ENCODE measurements around the gene ACBD6.

DNA sequence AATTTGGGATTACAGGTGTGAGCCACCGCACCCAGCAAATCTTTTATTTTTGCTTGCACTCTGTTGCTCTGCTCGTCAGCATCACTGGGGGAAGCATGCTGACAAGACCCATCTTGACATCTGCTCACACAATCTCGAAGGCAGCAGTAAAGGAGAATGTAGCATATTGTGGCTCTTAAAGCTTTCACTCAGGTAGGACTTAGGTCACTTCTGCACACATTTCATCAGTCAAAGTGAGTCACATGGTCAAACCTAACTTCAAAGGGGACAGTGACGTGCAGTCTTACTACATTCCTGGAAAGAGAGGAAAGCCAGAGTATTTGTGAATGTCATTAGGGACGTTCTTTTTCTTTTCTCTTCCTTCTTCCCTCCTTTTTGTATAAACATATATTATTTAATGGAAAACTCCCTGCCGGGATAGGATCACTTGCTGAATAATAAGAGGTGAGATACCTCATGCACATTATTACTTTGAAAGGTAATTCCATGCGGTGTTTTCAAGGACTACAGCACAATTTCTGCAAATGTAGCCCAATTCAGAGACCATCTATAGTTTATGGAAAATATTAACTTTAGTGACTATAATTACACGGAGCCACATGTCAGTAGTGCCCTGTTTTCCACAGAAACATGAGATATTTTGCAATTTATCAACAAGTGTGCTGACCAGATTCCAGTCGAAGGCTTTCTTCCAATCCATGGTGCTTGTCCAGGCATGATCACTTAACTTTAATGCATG is 19.3 kb upstream of the ACBD6 start:
- TF ChIP-seq, protein P1, sequence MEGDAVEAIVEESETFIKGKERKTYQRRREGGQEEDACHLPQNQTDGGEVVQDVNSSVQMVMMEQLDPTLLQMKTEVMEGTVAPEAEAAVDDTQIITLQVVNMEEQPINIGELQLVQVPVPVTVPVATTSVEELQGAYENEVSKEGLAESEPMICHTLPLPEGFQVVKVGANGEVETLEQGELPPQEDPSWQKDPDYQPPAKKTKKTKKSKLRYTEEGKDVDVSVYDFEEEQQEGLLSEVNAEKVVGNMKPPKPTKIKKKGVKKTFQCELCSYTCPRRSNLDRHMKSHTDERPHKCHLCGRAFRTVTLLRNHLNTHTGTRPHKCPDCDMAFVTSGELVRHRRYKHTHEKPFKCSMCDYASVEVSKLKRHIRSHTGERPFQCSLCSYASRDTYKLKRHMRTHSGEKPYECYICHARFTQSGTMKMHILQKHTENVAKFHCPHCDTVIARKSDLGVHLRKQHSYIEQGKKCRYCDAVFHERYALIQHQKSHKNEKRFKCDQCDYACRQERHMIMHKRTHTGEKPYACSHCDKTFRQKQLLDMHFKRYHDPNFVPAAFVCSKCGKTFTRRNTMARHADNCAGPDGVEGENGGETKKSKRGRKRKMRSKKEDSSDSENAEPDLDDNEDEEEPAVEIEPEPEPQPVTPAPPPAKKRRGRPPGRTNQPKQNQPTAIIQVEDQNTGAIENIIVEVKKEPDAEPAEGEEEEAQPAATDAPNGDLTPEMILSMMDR (IDR thresholded peaks at IDR 0.05; ENCODE audit: insufficient read depth, low read depth, low read length): no peak
- TF ChIP-seq EZH2 (IDR thresholded peaks at IDR 0.05; ENCODE audit: insufficient read depth, low read length): no peak

Data from astrocyte (in vitro differentiated cells and primary cell).